ENCODE results near the gene TCERG1L. TPM values are rescaled to one million over a fixed set of nuclear protein-coding genes. Genes with fewer than 3 reads are reported as not detected.

The TCERG1L gene
- total RNA-seq, 1 donor from 2014 or later: 0.07 TPM

- Mint-ChIP-seq H3K27ac (no peak overlapping the region), H3K27me3 (ENCODE audit: low read depth) (no peaks in the 10 kb centered on the region), H3K36me3 (ENCODE audit: low read depth) (no peaks in the 10 kb centered on the region), H3K9me3 (no peaks in the 10 kb centered on the region), H3K4me1 (ENCODE audit: low read depth) (no peaks in the 10 kb centered on the region), H3K4me3 (ENCODE audit: low read depth) (no peak overlapping the region)
- DNase-seq (ENCODE audit: low spot score): no peak
- intact Hi-C loops (cut with micrococcal nuclease): no loop called here
Measured at GRCh38 chr10:131130025-131130424, 181.5 kb downstream of the TCERG1L start.

- H3K27ac Mint-ChIP-seq: no peak overlapping the region
- intact Hi-C loops (cut with micrococcal nuclease): no loop called here
- H3K9me3 Mint-ChIP-seq: no peaks in the 10 kb centered on the region
- no peak for DNase-seq (ENCODE audit: low spot score)
- H3K4me3 Mint-ChIP-seq (ENCODE audit: low read depth): no peak overlapping the region
- H3K27me3 Mint-ChIP-seq (ENCODE audit: low read depth): no peaks in the 10 kb centered on the region
- no peaks in the 10 kb centered on the region for H3K36me3 Mint-ChIP-seq (ENCODE audit: low read depth)
- H3K4me1 Mint-ChIP-seq (ENCODE audit: low read depth): no peaks in the 10 kb centered on the region
Measured at GRCh38 chr10:131129544-131129943, 182.0 kb downstream of the TCERG1L start.

DNA sequence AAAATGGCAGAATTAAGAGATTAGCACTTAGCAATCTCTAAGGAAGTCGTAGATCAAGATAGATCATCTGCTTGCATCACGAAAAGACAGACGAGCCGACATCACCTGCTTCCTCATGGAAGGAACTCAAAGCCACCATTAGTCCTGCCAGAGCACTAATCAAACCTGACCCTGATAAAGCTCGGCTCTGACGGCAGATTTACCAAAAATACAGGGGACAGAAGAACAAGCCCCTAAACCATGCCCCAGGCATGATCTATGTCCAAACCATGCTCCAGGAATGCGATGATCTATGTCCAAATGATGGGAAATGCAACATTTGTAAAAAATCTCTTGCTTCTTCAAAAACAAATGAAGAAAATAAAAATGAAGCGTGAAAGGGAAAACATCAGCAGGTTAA lies 182.8 kb downstream of the TCERG1L start:
- no peaks in the 10 kb centered on the region for H3K27me3 Mint-ChIP-seq (ENCODE audit: low read depth)
- H3K36me3 Mint-ChIP-seq (ENCODE audit: low read depth): no peaks in the 10 kb centered on the region
- H3K4me3 Mint-ChIP-seq (ENCODE audit: low read depth): no peak overlapping the region
- no peak for DNase-seq (ENCODE audit: low spot score)
- H3K9me3 Mint-ChIP-seq: no peaks in the 10 kb centered on the region
- intact Hi-C loops (cut with micrococcal nuclease): no loop called here
- no peaks in the 10 kb centered on the region for H3K4me1 Mint-ChIP-seq (ENCODE audit: low read depth)
- H3K27ac Mint-ChIP-seq: no peak overlapping the region

DNA sequence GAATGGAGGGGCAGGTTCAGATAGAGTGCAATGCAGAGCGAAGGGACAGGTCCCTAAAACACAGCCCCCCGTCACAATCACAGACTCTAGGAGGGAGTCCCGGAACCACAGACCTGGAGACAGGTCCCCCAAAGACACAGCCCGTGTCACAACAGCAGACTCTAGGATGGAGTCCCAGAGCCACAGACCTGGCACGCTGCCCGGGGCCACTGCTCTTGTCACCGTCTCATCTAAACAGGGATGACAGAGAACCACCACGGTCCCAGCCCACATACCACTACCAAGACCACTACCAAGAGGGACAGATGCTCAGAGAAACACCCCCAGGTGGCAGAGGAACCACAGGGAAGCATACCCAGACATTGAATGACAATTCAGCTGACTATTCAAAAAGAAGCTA lies 183.9 kb downstream of the TCERG1L start:
- Mint-ChIP-seq H3K4me3 (ENCODE audit: low read depth) (no peak overlapping the region), H3K9me3 (no peaks in the 10 kb centered on the region), H3K4me1 (ENCODE audit: low read depth) (no peaks in the 10 kb centered on the region), H3K27ac (no peak overlapping the region), H3K27me3 (ENCODE audit: low read depth) (no peaks in the 10 kb centered on the region), H3K36me3 (ENCODE audit: low read depth) (no peaks in the 10 kb centered on the region)
- DNase-seq (ENCODE audit: low spot score): no peak
- intact Hi-C loops (cut with micrococcal nuclease): no loop called here

- no peak for DNase-seq (ENCODE audit: low spot score)
Measured at GRCh38 chr10:131127138-131127589, 184.4 kb downstream of the TCERG1L start.

DNA sequence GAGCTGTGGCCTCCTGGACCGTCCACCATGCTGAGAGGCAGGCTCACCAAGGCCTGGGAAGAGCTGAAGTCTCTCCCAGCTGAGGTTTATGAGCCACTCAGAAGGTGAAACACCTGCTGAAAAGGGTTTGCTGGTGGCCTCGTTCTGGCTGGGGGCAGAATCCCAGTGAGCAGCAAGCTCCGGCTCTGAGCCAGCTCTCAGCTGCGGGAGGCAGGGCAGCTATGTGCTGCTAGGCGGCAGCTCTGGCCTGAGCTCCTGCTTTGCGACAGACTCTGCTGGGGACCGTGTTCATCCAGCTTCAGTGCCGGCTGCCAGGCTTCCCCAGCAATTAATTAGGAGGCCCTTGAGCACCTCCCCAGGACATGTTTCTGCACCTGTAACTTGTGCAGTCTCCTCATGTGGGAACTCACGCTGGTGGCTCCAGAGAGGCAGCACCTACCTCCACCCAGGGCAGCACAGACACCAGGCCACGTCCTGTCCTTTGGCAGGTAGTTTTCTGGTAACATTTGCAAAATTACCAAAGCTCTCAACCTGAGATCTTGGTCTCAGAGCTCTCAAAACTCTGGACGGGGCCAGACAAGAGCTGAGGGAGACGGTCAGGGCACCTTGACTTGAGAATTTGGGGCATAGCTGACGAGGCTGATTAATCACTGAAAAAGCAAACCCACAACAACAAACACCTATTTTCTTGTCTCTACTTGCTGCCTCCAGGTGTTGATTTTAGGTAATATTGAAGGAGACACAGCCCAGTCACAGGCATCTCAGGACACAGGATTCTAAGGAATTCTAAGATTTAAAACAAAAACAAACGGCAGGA lies 185.0 kb downstream of the TCERG1L start:
- Mint-ChIP-seq H3K4me1 (ENCODE audit: low read depth) (no peaks in the 10 kb centered on the region), H3K27me3 (ENCODE audit: low read depth) (no peaks in the 10 kb centered on the region), H3K9me3 (no peaks in the 10 kb centered on the region), H3K4me3 (ENCODE audit: low read depth) (no peak overlapping the region), H3K27ac (no peak overlapping the region), H3K36me3 (ENCODE audit: low read depth) (no peaks in the 10 kb centered on the region)
- intact Hi-C loops (cut with micrococcal nuclease): no loop called here
- no peak for DNase-seq (ENCODE audit: low spot score)

More at GRCh38 chr10:131127138-131127589, 184.4 kb downstream of the TCERG1L start:
- Mint-ChIP-seq H3K27ac (no peak overlapping the region), H3K9me3 (no peaks in the 10 kb centered on the region), H3K4me1 (ENCODE audit: low read depth) (no peaks in the 10 kb centered on the region), H3K36me3 (ENCODE audit: low read depth) (no peaks in the 10 kb centered on the region), H3K27me3 (ENCODE audit: low read depth) (no peaks in the 10 kb centered on the region), H3K4me3 (ENCODE audit: low read depth) (no peak overlapping the region)
- intact Hi-C loops (cut with micrococcal nuclease): no loop called here

DNA sequence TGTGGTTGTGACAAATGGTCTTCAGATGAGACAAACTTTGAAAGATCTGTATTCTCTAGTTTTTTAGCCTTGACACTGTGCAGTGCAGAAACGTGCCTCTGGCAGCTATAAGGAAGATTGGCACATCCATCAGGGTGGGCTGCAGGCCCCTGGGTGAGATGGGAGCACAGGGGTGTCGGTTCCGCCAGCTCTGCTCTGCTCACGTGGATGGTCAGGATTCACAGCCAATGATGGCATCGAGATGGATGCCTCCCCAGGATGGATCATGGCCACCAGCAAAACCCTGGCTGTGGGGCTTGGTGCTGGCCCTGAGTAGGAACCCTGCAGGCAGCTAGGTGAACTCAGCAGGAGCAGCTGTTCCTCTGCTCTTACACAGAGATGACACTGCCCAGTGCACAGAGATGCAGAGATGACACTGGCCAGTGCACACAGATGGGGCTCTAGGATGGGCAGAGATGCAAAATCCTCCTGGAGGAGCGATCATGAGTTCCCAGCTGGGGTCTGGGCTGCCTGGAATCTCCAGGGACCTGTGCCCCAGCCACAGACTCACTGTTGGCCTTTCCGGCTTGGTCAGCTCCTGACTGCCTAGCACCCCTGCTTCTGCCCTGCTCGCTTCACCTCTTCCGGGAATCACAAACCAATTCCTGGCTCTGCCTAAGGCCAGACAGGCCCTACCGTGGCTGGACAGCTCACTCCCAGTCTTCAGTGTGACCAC lies 185.9 kb downstream of the TCERG1L start:
- intact Hi-C loops (cut with micrococcal nuclease): no loop called here
- Mint-ChIP-seq H3K27ac (no peak overlapping the region), H3K9me3 (no peaks in the 10 kb centered on the region), H3K36me3 (ENCODE audit: low read depth) (no peaks in the 10 kb centered on the region), H3K4me1 (ENCODE audit: low read depth) (no peaks in the 10 kb centered on the region), H3K27me3 (ENCODE audit: low read depth) (no peaks in the 10 kb centered on the region), H3K4me3 (ENCODE audit: low read depth) (no peak overlapping the region)
- DNase-seq (ENCODE audit: low spot score): no peak

GRCh38 chr10:131124945-131125344 lies 186.6 kb downstream of the TCERG1L start:
- H3K9me3 Mint-ChIP-seq: no peaks in the 10 kb centered on the region
- H3K27me3 Mint-ChIP-seq (ENCODE audit: low read depth): no peaks in the 10 kb centered on the region

GRCh38 chr10:131123496-131123895 lies 188.0 kb downstream of the TCERG1L start:
- H3K9me3 Mint-ChIP-seq: no peaks in the 10 kb centered on the region
- H3K27me3 Mint-ChIP-seq (ENCODE audit: low read depth): no peaks in the 10 kb centered on the region
- H3K4me1 Mint-ChIP-seq (ENCODE audit: low read depth): no peaks in the 10 kb centered on the region
- intact Hi-C loops (cut with micrococcal nuclease): no loop called here
- no peak overlapping the region for H3K4me3 Mint-ChIP-seq (ENCODE audit: low read depth)
- no peak overlapping the region for H3K27ac Mint-ChIP-seq
- DNase-seq (ENCODE audit: low spot score): no peak
- H3K36me3 Mint-ChIP-seq (ENCODE audit: low read depth): no peaks in the 10 kb centered on the region

More at GRCh38 chr10:131124945-131125344, 186.6 kb downstream of the TCERG1L start:
- H3K36me3 Mint-ChIP-seq (ENCODE audit: low read depth): no peaks in the 10 kb centered on the region
- H3K27ac Mint-ChIP-seq: no peak overlapping the region
- DNase-seq (ENCODE audit: low spot score): no peak
- H3K4me1 Mint-ChIP-seq (ENCODE audit: low read depth): no peaks in the 10 kb centered on the region
- no peak overlapping the region for H3K4me3 Mint-ChIP-seq (ENCODE audit: low read depth)
- intact Hi-C loops (cut with micrococcal nuclease): no loop called here

- Mint-ChIP-seq H3K36me3 (ENCODE audit: low read depth) (no peaks in the 10 kb centered on the region), H3K4me1 (ENCODE audit: low read depth) (no peaks in the 10 kb centered on the region), H3K27ac (no peak overlapping the region), H3K9me3 (no peaks in the 10 kb centered on the region), H3K4me3 (ENCODE audit: low read depth) (no peak overlapping the region), H3K27me3 (ENCODE audit: low read depth) (no peaks in the 10 kb centered on the region)
- intact Hi-C loops (cut with micrococcal nuclease): no loop called here
- DNase-seq (ENCODE audit: low spot score): no peak
Measured at GRCh38 chr10:131121511-131122035, 189.9 kb downstream of the TCERG1L start.

DNA sequence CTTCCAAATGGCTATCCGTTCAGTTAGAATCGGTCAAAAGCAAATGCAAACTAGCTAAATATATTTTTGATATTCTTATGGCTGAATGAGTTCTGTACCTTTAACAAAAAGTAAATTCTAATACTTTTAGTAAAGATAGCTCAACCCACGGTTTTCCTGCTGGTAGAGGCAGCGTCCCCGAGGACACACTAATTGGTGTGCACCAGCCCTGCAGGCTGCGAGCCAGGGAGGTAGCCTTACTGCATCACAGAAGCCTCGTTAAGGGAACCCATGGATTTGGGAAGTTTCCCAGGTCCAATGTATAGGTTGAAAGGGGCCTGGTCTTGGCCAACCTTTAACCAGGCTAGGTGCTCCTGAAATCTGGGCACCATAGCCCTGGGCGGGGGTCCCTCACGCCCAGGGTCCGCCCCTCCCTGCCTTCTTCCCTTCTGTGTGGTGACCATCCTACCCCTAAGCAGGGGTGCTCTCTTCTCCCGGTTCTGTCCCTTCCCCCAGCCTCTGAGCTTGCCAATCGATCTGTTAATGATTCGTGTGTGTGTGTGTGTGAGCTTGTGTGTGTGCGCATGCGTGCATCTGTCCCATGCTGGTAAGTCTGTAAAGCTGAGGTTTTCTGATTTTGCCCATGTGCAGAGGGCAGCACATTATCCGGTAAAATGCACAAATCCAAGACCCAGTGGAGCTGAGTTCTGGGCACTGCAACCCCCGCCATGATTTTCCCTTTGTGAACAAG lies 191.7 kb downstream of the TCERG1L start:
- Mint-ChIP-seq H3K4me3 (ENCODE audit: low read depth) (no peak overlapping the region), H3K9me3 (no peaks in the 10 kb centered on the region), H3K27ac (no peak overlapping the region), H3K36me3 (ENCODE audit: low read depth) (no peaks in the 10 kb centered on the region), H3K27me3 (ENCODE audit: low read depth) (no peaks in the 10 kb centered on the region), H3K4me1 (ENCODE audit: low read depth) (no peaks in the 10 kb centered on the region)
- intact Hi-C loops (cut with micrococcal nuclease): no loop called here
- no peak for DNase-seq (ENCODE audit: low spot score)

- H3K9me3 Mint-ChIP-seq: no peaks in the 10 kb centered on the region
- no peak overlapping the region for H3K27ac Mint-ChIP-seq
- no peak for DNase-seq (ENCODE audit: low spot score)
- H3K4me3 Mint-ChIP-seq (ENCODE audit: low read depth): no peak overlapping the region
- H3K4me1 Mint-ChIP-seq (ENCODE audit: low read depth): no peaks in the 10 kb centered on the region
- H3K36me3 Mint-ChIP-seq (ENCODE audit: low read depth): no peaks in the 10 kb centered on the region
- intact Hi-C loops (cut with micrococcal nuclease): no loop called here
- H3K27me3 Mint-ChIP-seq (ENCODE audit: low read depth): no peaks in the 10 kb centered on the region
Measured at GRCh38 chr10:131117416-131118212, 193.9 kb downstream of the TCERG1L start.

Measured in activated T-helper 2 cell treated with anti-CD3 and anti-CD28 coated beads, Interferon-gamma antibody, Interleukin-2, Interleukin-4, amounts not matched to agents 10 μg/mL and 5 μg/mL and 100 μg/mL, durations not matched to agents 14 hours and 24 hours and 36 hours (primary cell).